D341Med (cell line): ENCODE data around the gene LCE2A.
"Not testable (repeated sequence)": the region's sequence is repeated elsewhere in the genome, so short reads cannot be mapped to it uniquely, and the experiment has no call there.

Source experiments
- DNase-seq: peaks from one replicate; pipeline ENCODE4 v3.0.0; 2012; ENCODE audit warnings: low spot score

Gene LCE2A

GRCh38 chr1:152697701-152698600 lies at the start of gene LCE2A:
TSS of gene LCE2A (plus strand) at chr1:152698345. CDS start at chr1:152698902, 557 bp downstream.
- no peak for DNase-seq

GRCh38 chr1:152654110-152654509 lies 44.0 kb upstream of the LCE2A start:
- peak; percentile 48 for DNase-seq

GRCh38 chr1:152656459-152656858 lies 41.7 kb upstream of the LCE2A start:
- DNase-seq, result no peak

GRCh38 chr1:152657677-152658076 lies 40.5 kb upstream of the LCE2A start:
- no peak for DNase-seq

- no peak for DNase-seq
Measured at GRCh38 chr1:152658649-152659048, 39.5 kb upstream of the LCE2A start.

- DNase-seq, result no peak
Measured at GRCh38 chr1:152663098-152663497, 35.0 kb upstream of the LCE2A start, which contains the start of gene LCE2D. TSS of gene LCE2D (plus strand) at chr1:152663380. CDS start at chr1:152664106, 726 bp downstream.

GRCh38 chr1:152666171-152666570 lies 32.0 kb upstream of the LCE2A start:
- DNase-seq, result not testable (repeated sequence)

- DNase-seq, result no peak
Measured at GRCh38 chr1:152667648-152668047, 30.5 kb upstream of the LCE2A start.

GRCh38 chr1:152673016-152673415 lies 25.1 kb upstream of the LCE2A start:
- no peak for DNase-seq

GRCh38 chr1:152674983-152675382 lies 23.2 kb upstream of the LCE2A start, which contains the start of gene LCE2C:
TSS of gene LCE2C (plus strand) at chr1:152675279. CDS start at chr1:152676016, 737 bp downstream.
- DNase-seq, result not testable (repeated sequence)

GRCh38 chr1:152679459-152679858 lies 18.7 kb upstream of the LCE2A start:
- no peak for DNase-seq

GRCh38 chr1:152681616-152682015 lies 16.5 kb upstream of the LCE2A start:
- DNase-seq, result no peak

- no peak for DNase-seq
Measured at GRCh38 chr1:152683846-152684245, 14.3 kb upstream of the LCE2A start.

GRCh38 chr1:152685823-152686222 lies 12.3 kb upstream of the LCE2A start, which contains the start of gene LCE2B:
TSS of gene LCE2B (plus strand) at chr1:152686123. CDS start at chr1:152686844, 721 bp downstream.
- DNase-seq, result not testable (repeated sequence)

GRCh38 chr1:152699746-152700145 lies 1.6 kb downstream of the LCE2A start:
- DNase-seq, result no peak

- DNase-seq, result no peak
Measured at GRCh38 chr1:152707860-152708259, 9.7 kb downstream of the LCE2A start, which contains the start of gene LCE4A. TSS of gene LCE4A (plus strand) at chr1:152708160. CDS start at chr1:152709076, 916 bp downstream.

GRCh38 chr1:152718238-152718637 lies 20.1 kb downstream of the LCE2A start:
- DNase-seq, result no peak

- no peak for DNase-seq
Measured at GRCh38 chr1:152725261-152725660, 27.1 kb downstream of the LCE2A start.

GRCh38 chr1:152728986-152729385 lies 30.8 kb downstream of the LCE2A start:
- no peak for DNase-seq

- DNase-seq, result no peak
Measured at GRCh38 chr1:152735648-152736047, 37.5 kb downstream of the LCE2A start.

GRCh38 chr1:152737997-152738396 lies 39.9 kb downstream of the LCE2A start:
- no peak for DNase-seq

- DNase-seq, result no peak
Measured at GRCh38 chr1:152739841-152740240, 41.7 kb downstream of the LCE2A start.

GRCh38 chr1:152741656-152742055 lies 43.5 kb downstream of the LCE2A start:
- DNase-seq, result no peak
